CD14-positive monocyte (primary cell): ENCODE measurements around the gene RHOF. TPM values are rescaled to one million over a fixed set of nuclear protein-coding genes. Genes with fewer than 3 reads are reported as not detected.

Source experiments
- DNase-seq, 3 donors: peaks; one replicate each; pipeline ENCODE4 v3.0.0-alpha.2; 2011 to 2022
- H2AFZ ChIP-seq: 2 replicates; pipeline ENCODE4 v1.6.0; 2012; ENCODE audit warnings: mild to moderate bottlenecking, low read depth, low read length, inconsistent platforms; ENCODE audit not compliant: insufficient read depth, poor library complexity, severe bottlenecking
- H3K27ac ChIP-seq, 2 donors: 1 replicate in 1 of 2; 2 replicates in 1 of 2; pipeline ENCODE4 v1.5.1; 2012 to 2013; ENCODE audit warnings: low read length in 2 of 2, control low read depth in 1 of 2, inconsistent platforms in 1 of 2, low read depth in 1 of 2, mild to moderate bottlenecking in 1 of 2
- H3K27me3 ChIP-seq, 2 donors: one replicate each; pipeline versions ENCODE4 v1.6.0 to v1.6.1; 2011 to 2013; ENCODE audit warnings: low read length in 2 of 2; ENCODE audit not compliant: control insufficient read depth in 2 of 2, insufficient read depth in 2 of 2
- H3K36me3 ChIP-seq, 2 donors: replicated peaks in 1 of 2; 1 replicate in 1 of 2; 2 replicates in 1 of 2; pipeline versions ENCODE4 v1.5.1 to v1.6.1; 2012 to 2013; ENCODE audit warnings: low read length in 2 of 2, control low read depth in 1 of 2, inconsistent platforms in 1 of 2, mild to moderate bottlenecking in 1 of 2; ENCODE audit not compliant: insufficient read depth in 2 of 2, control insufficient read depth in 1 of 2
- H3K4me1 ChIP-seq, 2 donors: 1 replicate in 1 of 2; 2 replicates in 1 of 2; pipeline versions ENCODE4 v1.5.1 to v1.6.1; 2012 to 2013; ENCODE audit warnings: low read length in 2 of 2, control low read depth in 1 of 2, inconsistent platforms in 1 of 2, mild to moderate bottlenecking in 1 of 2, moderate library complexity in 1 of 2; ENCODE audit not compliant: insufficient read depth in 2 of 2, control insufficient read depth in 1 of 2
- H3K4me2 ChIP-seq: replicated peaks from 2 replicates; pipeline ENCODE3; 2012; ENCODE audit warnings: low read length, moderate library complexity, mild to moderate bottlenecking; ENCODE audit not compliant: poor library complexity, severe bottlenecking; ENCODE audit errors: extremely low read depth
- H3K4me3 ChIP-seq, 3 experiments: fragments of 200-600 bp in 1 of 3; sonication (generic) in 1 of 3; replicated peaks in 1 of 3; 1 replicate in 2 of 3; 2 replicates in 1 of 3; pipeline ENCODE4 v1.5.1; 2011 to 2013; ENCODE audit warnings: low read length in 3 of 3, mild to moderate bottlenecking in 3 of 3, control low read depth in 2 of 3, low read depth in 2 of 3, inconsistent platforms in 1 of 3, moderate library complexity in 1 of 3
- H3K79me2 ChIP-seq: 2 replicates; pipeline ENCODE4 v1.6.0; 2012; ENCODE audit warnings: mild to moderate bottlenecking, control low read depth, inconsistent platforms, low read length, moderate library complexity; ENCODE audit not compliant: insufficient read depth
- H3K9ac ChIP-seq: 2 replicates; pipeline ENCODE4 v1.6.0; 2017; ENCODE audit warnings: low read length, mild to moderate bottlenecking; ENCODE audit not compliant: insufficient read depth, poor library complexity, severe bottlenecking
- H3K9me3 ChIP-seq, 2 donors: replicated peaks in 1 of 2; 1 replicate in 1 of 2; 2 replicates in 1 of 2; pipeline versions ENCODE4 v1.5.1 to v1.6.1; 2012 to 2013; ENCODE audit warnings: low read length in 2 of 2, control low read depth in 1 of 2; ENCODE audit not compliant: control insufficient read depth in 1 of 2, insufficient read depth in 1 of 2
- H4K20me1 ChIP-seq: 2 replicates; pipeline ENCODE4 v1.6.0; 2012; ENCODE audit warnings: mild to moderate bottlenecking, low read length, control low read depth, moderate library complexity; ENCODE audit not compliant: insufficient read depth
- H3K27ac Mint-ChIP-seq, 7 donors: one replicate each; pipeline ENCODE4 v1.8.0; 2020; ENCODE audit warnings: mild to moderate bottlenecking in 7 of 7, mixed read lengths in 7 of 7, moderate library complexity in 6 of 7, inconsistent platforms in 2 of 7
- H3K27me3 Mint-ChIP-seq, 3 donors: one replicate each; pipeline ENCODE4 v1.8.0; 2021 to 2022; ENCODE audit warnings: low read depth in 3 of 3, mild to moderate bottlenecking in 3 of 3, mixed read lengths in 3 of 3, moderate library complexity in 3 of 3, inconsistent platforms in 1 of 3
- H3K36me3 Mint-ChIP-seq, 2 donors: one replicate each; pipeline ENCODE4 v1.8.0; 2020; ENCODE audit warnings: mixed read lengths in 2 of 2, inconsistent platforms in 1 of 2, mild to moderate bottlenecking in 1 of 2
- H3K4me1 Mint-ChIP-seq: one replicate; pipeline ENCODE4 v1.8.0; 2020; ENCODE audit warnings: mild to moderate bottlenecking, mixed read lengths
- H3K4me3 Mint-ChIP-seq, 2 donors: one replicate each; pipeline ENCODE4 v1.8.0; 2020; ENCODE audit warnings: mild to moderate bottlenecking in 2 of 2, mixed read lengths in 2 of 2, moderate library complexity in 1 of 2
- H3K9me3 Mint-ChIP-seq, 7 donors: one replicate each; pipeline ENCODE4 v1.8.0; 2020 to 2022; ENCODE audit warnings: mixed read lengths in 7 of 7, mild to moderate bottlenecking in 6 of 7, moderate library complexity in 6 of 7, inconsistent platforms in 2 of 7
- WGBS: methylation state at CpG from one replicate; pipeline ENCODE4 v1.1.5; 2013; ENCODE audit warnings: missing lambda C conversion rate; ENCODE audit not compliant: insufficient coverage; 5-methylcytosine and 5-hydroxymethylcytosine counted together
- intact Hi-C, 2 donors: fragments of 100-400 bp; cut with micrococcal nuclease; formaldehyde crosslinking; loops; one replicate each; pipeline versions ENCODE4 v1.15.0 to v1.15.1; 2023
- polyA plus RNA-seq, 3 donors: library from polyadenylated mRNA; depleted of rRNA in 1 of 3; unstranded in 2 of 3; stranded (reverse) in 1 of 3; fragments of 300-500 nt in 2 of 3; fragments of >200 nt in 1 of 3; fragmentation: Illumina TruSeq in 2 of 3; gene quantifications; 1 replicate in 2 of 3; 2 replicates in 1 of 3; pipeline ENCODE4 v1.2.3, GENCODE V29; 2012 to 2021
- TF ChIP-seq, protein P1 (sequence below): fragments of 200-600 bp; IDR thresholded peaks from one replicate; pipeline ENCODE4 v1.8.0; 2022; ENCODE audit warnings: antibody characterized with exemption, mild to moderate bottlenecking

Gene RHOF
- polyA plus RNA-seq, 3 donors: 7.1 to 25.9 (median 13.6) TPM

GRCh38 chr12:121830588-121831265, 37.2 kb upstream of the RHOF start:
- H3K4me3 Mint-ChIP-seq: no peak overlapping the region
- peaks cover 65 to 71% of the 10 kb centered on the region in 2 donors for H3K36me3 Mint-ChIP-seq
- DNase-seq: no peak
- H2AFZ ChIP-seq: no peak overlapping the region
- no peak overlapping the region for H3K27ac Mint-ChIP-seq
- H3K4me1 Mint-ChIP-seq: peaks cover 30% of the 10 kb centered on the region
- no peak overlapping the region for H3K4me3 ChIP-seq
- no peaks in the 10 kb centered on the region for H3K27me3 ChIP-seq
- H3K36me3 ChIP-seq: peaks cover 61 to 70% of the 10 kb centered on the region in 2 donors
- intact Hi-C loops: no loop called here
- no peaks in the 10 kb centered on the region for H3K9me3 ChIP-seq
- H3K4me1 ChIP-seq: peaks cover 22 to 27% of the 10 kb centered on the region in 2 donors
- no peak overlapping the region for H3K9ac ChIP-seq
- H3K27me3 Mint-ChIP-seq: peaks cover 0 to 3% (median 1%) of the 10 kb centered on the region in 3 donors
- no peaks in the 10 kb centered on the region for H3K9me3 Mint-ChIP-seq
- no peak overlapping the region for H3K4me2 ChIP-seq
- H4K20me1 ChIP-seq: peaks cover 70% of the 10 kb centered on the region
- H3K79me2 ChIP-seq: peaks cover 8% of the 10 kb centered on the region
- WGBS: 97% methylated on average over 18 of the region's 29 CpGs
- H3K27ac ChIP-seq: no peak overlapping the region
- TF ChIP-seq, protein P1, sequence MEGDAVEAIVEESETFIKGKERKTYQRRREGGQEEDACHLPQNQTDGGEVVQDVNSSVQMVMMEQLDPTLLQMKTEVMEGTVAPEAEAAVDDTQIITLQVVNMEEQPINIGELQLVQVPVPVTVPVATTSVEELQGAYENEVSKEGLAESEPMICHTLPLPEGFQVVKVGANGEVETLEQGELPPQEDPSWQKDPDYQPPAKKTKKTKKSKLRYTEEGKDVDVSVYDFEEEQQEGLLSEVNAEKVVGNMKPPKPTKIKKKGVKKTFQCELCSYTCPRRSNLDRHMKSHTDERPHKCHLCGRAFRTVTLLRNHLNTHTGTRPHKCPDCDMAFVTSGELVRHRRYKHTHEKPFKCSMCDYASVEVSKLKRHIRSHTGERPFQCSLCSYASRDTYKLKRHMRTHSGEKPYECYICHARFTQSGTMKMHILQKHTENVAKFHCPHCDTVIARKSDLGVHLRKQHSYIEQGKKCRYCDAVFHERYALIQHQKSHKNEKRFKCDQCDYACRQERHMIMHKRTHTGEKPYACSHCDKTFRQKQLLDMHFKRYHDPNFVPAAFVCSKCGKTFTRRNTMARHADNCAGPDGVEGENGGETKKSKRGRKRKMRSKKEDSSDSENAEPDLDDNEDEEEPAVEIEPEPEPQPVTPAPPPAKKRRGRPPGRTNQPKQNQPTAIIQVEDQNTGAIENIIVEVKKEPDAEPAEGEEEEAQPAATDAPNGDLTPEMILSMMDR: no peak

GRCh38 chr12:121830134-121830533, 36.6 kb upstream of the RHOF start:
- no peak overlapping the region for H3K9ac ChIP-seq
- H3K79me2 ChIP-seq: peaks cover 10% of the 10 kb centered on the region
- H3K4me1 Mint-ChIP-seq: peaks cover 29% of the 10 kb centered on the region
- TF ChIP-seq, protein P1: no peak
- H3K27me3 Mint-ChIP-seq: peaks cover 0 to 3% (median 0%) of the 10 kb centered on the region in 3 donors
- H3K36me3 Mint-ChIP-seq: peaks cover 65 to 77% of the 10 kb centered on the region in 2 donors
- H3K4me3 ChIP-seq: no peak overlapping the region
- H3K4me3 Mint-ChIP-seq: no peak overlapping the region
- no peak for DNase-seq
- intact Hi-C loops: no loop called here
- H4K20me1 ChIP-seq: peaks cover 76% of the 10 kb centered on the region
- H3K36me3 ChIP-seq: peaks cover 63 to 76% of the 10 kb centered on the region in 2 donors
- 95% methylated on average over 16 of the region's 23 CpGs for WGBS
- H3K4me1 ChIP-seq: peaks cover 16 to 22% of the 10 kb centered on the region in 2 donors
- no peak overlapping the region for H3K4me2 ChIP-seq
- no peak overlapping the region for H2AFZ ChIP-seq
- H3K9me3 Mint-ChIP-seq: no peaks in the 10 kb centered on the region
- H3K9me3 ChIP-seq: no peaks in the 10 kb centered on the region
- H3K27ac Mint-ChIP-seq: no peak overlapping the region
- no peak overlapping the region for H3K27ac ChIP-seq
- H3K27me3 ChIP-seq: no peaks in the 10 kb centered on the region
